Ovary (tissue), 3 donors: Measurements from ENCODE around the gene CT45A9.

Experiments
- CTCF ChIP-seq, 3 donors: fragments of 450-650 bp in 2 of 3; fragments of 200-600 bp in 1 of 3; IDR thresholded peaks; one replicate each; pipeline versions ENCODE4 v1.5.1 to v1.8.0; 2016 to 2022; ENCODE audit warnings: antibody characterized with exemption in 3 of 3, mild to moderate bottlenecking in 1 of 3
- POLR2A ChIP-seq: fragments of 450-650 bp; IDR thresholded peaks from one replicate; pipeline ENCODE4 v1.6.1; 2017; ENCODE audit warnings: antibody characterized with exemption, mild to moderate bottlenecking, moderate library complexity
- donor health status: DM: no; HTN: no; CAD: no.

- TF ChIP-seq CTCF (IDR thresholded peaks at IDR 0.05), result no peak
- no peak for TF ChIP-seq POLR2A
Measured at GRCh38 chrX:135914404-135914803, 42.8 kb upstream of the CT45A9 start.
